Embryonic facial prominence (tissue), 1 donor: Measurements from ENCODE around the gene KCNQ5.

Experiments
- DNase-seq: peaks from one replicate; pipeline ENCODE4 v3.0.0-alpha.2; 2016; ENCODE audit errors: extremely low spot score

The KCNQ5 gene

DNA sequence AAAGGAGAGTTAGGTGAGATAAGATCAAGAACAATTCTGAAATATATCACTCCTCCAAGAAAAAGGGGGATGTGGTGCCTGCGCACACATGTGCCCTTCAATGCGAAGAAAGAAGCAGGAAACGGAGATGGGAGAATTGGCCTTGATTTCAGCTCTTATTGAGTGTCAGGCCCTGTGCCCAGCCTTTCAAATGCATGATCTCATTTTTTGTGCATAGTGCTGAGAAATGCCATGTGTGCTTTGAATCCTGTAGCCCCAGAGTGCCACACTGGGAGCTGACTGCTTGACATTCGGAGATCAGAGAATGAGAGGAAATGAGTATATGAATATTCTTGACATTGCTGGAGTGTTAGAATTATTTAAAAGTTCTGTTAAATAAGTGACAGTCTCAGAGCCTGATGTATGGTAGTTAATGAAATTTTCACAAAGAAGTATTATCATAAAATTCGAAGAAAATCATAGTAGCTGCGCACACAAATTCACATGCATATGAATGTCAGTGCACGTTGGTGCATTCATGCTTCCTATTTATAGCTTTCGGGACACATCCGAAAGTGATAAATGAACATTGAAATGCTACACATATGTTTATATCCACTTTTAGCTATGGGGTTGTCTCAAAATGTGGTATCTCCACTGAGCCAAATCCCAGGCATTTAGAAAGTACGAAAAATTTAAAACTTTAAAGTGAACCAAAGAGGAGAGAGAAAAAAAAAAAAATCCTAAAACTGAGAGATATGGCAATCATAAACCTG is 172.0 kb downstream of the KCNQ5 start:
- no peak for DNase-seq

DNA sequence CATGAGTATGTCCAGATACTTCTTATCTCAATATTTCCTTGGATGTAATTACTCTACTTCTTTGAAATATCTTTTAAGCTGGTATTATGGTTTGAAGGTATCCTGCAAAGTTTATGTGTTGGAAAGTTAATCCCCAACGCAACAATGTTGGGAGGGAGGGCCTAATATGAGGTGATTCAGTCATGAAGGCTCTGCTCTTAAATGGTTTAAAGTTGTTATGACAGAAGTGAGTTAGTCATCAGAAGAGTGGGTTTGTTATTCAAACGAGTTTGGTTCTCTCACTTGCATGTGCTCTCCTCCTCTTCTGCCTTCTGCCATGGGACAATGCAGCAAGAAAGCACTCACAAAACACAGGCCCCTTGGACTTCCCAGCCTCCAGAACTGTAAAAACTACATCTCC is 176.3 kb downstream of the KCNQ5 start:
- DNase-seq, result no peak

DNA sequence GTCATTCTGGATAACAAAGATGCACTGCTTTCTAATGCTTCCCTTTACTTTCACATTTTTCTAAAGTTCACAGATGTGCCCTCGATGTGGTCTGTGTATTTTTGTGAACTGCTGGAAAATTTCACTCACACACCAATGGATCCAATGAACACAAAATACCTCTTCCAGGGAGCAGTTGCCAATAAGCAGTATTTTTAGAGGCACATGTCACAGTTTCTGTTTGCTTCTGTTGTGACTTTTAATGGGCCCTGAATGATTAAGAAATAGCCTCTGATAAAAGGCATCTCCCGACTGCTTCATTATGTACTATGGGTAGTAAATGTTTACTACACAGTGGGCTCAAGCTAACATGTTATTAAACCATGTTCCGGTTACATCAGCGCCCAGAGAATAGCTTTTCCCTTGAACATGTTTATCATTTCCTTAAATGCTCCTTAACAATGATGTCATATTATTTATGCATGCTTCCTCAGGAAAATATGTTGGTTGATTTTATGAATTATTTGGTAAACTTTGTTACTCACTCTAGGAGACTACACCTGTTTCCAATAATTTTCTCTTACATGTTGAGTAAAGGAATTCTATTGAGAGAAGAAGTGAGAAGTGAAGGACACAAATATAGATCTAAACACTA is 188.0 kb downstream of the KCNQ5 start:
- DNase-seq, result no peak

DNA sequence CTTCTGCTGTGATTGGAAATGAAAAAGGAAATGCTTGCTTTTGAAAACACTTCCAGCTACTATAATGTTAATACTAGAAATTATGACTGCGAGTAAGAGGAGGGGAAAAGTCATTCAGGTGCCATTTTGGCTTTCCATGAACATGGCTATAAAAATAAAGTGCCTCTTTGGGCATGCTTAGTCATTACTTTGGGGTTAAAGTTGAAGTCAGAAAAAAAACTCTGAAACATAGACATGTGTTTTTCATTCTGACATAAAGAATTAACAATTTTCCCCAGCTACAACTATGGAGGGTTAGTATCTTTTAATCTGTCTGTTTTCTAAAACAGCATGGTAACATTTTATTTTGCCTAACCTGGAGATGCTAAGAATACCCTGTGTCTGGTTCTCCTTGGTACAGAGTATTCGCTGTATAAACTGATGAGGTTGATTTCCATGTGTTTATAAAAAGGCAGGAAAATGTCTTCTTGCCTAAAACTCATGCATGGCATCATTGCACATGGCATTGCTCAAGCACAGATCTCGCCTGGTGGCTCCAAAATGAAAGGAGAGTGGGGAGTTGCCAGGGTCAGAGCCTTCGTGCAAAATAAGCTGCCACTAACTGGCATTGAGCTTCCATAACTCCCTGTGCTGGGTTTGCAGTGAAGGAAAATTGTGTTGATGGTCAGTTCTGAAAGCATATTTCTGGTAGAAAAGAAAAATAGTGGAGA is 188.9 kb downstream of the KCNQ5 start:
- DNase-seq, result no peak

DNA sequence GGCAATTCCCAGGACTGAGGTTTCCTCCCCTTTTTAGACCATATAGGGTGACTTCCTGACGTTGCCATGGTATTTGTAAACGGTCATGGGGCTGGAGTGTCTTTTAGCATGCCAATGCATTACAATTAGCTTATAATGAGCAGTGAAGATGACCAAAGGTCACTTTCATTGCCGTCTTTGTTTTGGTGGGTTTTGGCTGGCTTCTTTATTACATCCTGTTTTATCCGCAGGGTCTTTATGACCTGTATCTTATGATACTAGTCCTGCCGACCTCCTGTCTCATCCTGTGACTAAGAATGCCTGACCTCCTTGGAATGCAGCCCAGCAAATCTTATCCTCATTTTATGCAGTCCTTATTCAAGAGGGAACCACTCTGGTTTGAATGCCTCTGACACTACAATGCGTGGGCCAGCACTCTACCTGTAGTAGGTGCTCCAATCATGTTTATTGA is 190.1 kb downstream of the KCNQ5 start:
- no peak for DNase-seq

DNA sequence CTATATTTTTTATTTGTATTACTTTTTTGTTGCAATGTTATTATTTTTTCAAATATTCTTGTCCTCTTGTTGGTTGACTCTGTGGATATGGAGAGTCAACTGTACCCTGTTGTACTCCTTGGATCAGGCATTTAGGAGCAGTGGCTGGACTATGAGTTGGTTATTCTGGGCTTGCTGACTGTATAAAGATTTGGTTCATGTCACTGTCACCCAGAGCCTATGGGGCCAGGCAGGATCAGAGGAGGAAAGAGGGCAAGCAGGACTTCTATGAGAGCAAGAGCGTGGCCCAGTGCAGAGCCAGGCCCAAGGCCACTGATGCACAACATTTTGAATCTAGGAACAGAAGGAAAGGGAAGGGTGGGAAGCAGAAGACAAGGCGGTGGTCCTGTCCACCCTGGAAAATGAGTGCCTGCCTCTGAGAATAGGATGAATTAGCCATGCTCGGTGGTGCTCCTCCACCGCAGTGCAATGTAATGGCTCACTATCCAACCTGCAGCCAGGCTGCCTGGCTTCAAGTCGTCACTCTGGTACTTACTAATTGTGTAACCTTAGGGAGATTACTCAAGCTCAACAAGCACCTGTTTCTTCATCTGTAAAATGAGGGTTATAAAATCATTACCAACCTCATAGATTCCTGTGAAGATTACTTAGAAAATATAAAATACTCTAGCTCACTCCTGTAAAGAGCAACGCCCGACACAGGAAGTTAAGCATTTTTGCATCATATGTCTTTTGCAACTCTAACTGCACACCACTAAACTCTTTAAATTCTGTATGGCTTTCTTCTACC is 192.1 kb downstream of the KCNQ5 start:
- DNase-seq, result no peak

DNA sequence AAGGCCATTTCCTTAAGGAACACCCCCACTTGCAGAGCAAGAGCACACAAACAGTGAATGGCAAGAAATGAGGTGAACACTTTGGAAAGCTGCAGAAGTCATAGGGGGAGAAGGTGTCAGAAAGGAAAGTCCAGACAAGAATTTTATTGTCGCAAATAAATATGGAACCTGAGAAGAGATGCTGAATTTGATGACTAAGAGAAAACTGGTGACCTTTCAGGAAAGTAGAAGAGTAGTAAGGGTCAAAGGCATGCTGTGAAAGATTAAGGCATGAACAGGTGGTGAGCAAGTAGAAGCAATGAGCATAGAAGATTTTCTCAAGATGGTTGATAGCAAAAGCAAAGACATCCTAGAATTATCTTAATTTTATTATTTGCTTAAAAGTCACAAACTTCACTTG is 194.2 kb downstream of the KCNQ5 start:
- DNase-seq, result no peak

DNA sequence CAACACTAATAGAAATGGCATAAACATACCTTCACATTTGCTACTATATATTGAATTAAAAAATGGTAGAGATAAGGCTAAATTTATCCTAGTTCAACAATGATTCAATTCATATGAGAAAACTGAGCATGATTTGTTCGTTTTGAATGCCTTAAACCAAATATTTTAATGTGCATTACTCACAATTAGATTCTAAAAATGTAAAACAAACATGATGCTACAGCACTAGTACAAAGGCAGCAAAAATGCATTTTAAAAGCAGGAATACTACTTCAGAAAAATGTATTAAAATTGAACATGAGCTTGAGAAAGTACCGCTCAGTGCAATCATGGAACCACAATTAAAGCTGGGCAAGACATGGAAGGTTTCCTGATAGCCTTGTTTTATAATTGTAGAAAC is 195.3 kb downstream of the KCNQ5 start:
- DNase-seq, result no peak

DNA sequence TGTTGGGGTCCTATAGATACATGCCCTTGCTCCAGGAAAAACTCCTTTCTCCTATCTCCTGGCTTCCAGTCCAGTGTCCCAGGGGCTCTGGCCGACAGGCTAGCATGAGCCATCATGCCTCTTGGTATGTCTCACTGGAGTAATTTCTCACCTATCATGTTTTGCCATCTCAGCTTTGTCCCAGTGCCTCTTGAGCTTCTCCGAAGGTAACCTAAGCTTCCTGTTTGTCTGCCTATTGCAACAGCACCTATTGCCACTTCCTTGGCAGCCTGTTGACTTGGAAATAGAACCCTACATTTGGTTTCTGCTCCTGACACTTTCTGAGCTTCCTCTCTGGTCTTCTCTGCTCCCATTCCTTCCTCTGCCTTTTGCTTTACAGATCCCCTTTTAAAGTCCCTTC is 197.7 kb downstream of the KCNQ5 start:
- no peak for DNase-seq

DNA sequence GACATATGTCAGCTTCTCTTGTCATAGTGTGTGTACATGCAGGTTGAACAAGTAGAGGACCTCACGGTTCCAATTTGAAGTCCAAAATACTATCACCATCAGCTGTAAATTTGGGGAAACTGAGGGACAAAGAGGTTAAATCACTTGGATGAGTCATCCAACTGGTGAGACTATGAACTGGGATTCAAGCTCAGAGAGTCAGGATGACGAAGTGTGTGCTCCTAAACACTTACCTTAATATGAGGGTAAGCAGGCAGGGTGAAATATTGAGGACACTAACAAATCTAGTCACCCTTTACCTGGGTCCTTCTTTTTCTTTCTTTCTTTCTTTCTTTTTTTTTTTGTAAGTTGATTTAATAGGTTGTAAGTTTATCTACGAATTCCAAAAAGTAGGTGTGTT is 198.3 kb downstream of the KCNQ5 start:
- DNase-seq, result no peak

DNA sequence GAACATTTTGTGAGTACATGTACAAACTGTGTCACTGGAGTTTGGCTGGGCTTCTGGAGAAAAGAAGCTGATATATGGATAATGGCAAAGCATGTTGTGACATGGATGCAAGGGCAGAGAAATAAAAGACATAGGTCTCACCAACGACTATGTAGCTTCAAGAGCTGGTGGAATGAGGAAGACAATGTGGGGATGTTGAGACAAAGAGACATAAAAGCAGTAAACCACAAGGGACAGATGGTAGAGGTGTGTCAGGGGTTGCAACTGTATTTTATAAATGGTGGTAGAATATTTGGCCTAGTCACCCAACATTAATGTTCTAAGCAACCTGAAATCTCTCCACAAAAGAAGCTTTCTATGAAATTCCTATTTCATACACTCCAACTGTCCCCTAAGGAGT is 199.0 kb downstream of the KCNQ5 start:
- DNase-seq, result no peak

DNA sequence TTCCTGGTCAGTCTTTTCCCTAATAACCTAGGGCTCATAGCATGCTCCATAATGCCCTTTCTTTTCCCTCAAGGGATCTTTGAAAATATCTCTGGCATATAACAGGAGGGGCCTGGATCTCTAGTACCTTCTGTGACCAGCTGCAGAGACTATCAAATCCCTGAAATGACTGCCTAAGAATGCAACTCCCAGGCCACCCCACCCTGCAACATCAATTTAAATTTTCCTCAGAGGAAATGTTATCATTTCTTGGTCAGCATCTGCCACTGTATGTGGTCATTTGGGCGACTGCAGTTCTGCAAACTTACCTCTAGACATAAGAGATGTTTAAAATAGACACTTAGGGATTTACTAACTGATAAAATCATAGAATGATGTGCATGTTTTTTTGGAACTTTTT is 200.2 kb downstream of the KCNQ5 start:
- no peak for DNase-seq

DNA sequence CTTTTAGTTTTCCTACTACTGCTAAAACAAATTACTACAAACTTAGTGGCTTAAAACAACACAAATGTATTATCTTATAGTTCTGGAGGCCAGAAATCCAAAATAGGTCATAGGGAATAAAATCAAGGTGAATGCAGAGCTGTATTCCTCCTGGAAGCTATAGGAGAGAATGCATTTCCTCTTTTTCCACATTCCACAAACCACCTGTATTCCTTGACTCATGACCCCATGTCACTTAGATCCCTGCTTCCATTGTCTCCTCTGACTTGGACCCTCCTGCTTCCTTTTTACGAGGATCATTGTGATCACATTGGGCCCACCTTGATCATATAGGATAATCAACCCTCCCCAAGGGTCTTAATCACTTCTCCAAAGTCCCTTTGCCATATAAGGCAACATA is 200.8 kb downstream of the KCNQ5 start:
- DNase-seq, result no peak

DNA sequence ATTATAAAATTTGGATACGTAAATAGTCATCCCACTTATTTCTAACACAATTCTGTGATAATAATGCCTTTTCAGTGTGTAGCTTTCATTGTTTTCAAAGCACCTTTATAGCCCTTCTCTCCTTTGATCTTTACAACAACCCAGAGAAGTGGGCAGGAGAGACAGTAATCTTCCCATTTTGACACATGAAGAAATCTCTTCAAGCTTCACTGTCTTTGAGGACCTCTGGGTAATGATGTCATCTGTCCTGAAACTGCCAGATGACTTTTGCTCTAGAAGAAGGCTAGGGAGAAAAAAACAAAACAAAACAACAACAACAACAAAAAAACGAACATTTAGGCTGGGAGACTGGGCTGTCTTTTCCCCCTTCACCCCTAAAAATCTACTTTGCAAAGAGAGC is 203.0 kb downstream of the KCNQ5 start:
- DNase-seq, result no peak

DNA sequence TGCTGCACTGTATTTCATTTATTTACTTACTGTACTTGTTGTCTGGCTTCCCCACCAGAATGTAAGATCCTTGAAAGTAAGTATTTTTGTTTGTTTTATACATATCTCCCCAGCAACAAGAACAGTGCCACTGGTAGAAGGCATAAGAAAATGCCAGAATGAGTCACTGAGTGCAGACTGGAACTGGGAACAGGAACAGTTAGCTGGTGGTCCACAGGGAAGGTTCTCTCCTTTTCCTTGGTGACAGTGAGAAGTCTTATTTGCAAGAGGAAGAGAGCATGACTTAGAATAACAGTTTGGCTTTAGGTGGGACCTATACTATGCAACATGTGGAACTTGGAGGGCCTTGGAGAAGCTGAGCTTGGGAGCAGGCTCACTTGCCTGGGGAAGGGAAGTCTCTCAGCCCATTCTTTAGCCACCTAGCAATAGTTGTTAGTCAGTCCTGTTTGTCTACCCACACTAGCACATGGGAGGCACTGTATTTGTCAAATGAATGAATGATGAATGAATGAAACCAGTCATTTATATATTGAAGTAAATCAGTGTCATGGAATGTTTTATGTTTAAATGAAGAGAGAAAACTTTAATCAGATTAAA is 203.5 kb downstream of the KCNQ5 start:
- DNase-seq, result no peak

DNA sequence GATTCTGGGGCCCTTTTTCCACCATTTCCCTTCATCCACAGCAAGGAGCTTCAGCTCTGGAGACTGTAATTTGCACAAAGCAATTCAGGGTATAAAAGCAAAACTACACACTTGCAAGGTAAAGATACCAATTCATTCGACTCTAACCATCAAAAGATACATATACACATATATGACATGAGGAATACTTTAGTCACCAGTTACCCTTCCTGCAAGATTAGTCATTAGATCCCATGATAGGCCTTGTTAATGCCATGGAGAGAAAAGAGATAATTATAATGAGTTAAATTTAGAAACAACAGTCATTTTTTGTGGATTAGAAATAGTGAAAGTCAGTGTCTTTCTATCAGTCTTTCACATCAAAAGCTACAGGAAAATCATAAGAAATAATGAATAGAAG is 204.2 kb downstream of the KCNQ5 start:
- DNase-seq, result no peak

DNA sequence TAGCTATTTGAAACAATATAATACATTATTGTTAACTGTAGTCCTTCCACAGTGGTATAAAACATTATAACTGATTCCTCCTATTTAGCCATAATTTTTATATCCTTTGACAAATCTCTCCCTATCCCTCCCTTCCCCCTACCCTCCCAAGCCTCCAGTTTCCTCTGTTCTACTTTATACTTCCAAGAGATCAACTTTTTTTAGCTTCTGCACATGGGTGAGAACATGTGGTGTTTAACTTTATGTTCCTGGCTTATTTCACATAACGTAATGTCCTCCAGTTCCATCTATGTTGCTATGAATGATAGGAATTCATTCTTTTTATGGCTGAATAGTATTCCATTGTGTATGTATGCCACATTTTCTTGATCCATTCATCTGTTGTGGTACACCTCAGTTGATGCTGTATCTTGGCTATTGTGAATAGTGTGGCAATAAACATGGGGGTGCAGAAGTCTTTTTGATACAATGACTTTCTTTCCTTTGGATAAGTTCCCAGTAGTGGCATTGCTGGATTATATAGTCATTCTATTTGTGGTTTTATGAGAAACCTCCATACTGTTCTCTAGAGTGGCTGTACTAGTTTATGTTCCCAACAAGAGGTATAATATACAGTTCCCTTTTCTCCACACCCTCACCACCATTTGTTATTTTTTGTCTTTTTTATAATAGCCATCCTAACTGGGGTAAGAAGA is 205.0 kb downstream of the KCNQ5 start:
- DNase-seq, result no peak

DNA sequence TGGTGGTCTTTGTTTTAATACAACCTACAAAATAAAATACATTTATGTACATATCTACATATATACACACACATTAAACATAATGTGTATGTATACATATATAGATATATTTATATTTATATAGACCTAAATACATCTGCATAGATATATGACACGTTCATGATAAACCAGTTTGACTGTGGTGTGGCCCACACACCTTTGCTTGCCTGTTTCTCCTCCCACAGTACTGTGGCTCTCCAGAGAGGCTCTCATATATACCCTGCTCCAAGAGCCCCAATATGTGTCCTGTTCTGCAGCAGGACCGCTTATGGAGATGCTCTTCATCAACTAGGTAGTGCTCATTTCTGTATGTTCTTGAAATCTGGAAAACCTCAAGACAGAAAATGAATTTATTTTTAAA is 207.0 kb downstream of the KCNQ5 start:
- DNase-seq, result no peak

DNA sequence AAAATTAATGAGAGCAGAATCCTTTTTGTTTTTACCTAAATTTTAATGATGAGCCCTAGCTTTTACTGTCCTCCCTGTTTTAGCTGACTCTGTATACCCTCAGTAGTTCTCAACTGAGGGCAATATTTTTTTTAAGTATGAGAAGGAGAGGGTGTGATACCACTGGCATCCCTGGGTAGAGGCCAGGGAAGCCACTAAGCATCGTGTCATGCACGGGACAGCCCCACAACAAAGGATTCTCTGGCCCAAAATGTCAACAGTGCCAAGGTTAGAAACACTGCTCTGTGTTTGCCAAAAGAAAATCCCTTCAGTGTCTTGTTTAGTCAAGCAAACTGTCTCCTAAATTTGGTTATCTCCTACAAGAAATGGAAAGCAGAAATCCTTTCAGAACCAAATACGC is 210.4 kb downstream of the KCNQ5 start:
- DNase-seq, result no peak

DNA sequence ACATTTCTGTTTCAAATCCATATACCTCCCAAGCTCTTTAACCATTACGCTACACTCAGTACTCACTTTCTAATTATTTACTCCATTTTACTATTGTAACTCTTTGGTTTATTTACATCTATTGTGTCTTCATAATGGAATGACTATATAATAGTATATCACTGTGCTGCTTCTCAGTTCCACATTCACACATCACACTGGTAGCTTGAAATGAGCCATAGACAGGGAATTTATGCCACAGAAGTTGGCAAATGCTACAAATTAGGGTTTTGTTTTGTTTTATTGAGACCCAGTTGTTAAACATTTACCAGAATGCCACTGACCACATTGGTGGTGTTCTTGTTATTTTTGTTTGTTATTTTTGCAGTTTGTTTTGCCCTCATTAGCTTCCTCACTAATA is 213.9 kb downstream of the KCNQ5 start:
- DNase-seq, result no peak

DNA sequence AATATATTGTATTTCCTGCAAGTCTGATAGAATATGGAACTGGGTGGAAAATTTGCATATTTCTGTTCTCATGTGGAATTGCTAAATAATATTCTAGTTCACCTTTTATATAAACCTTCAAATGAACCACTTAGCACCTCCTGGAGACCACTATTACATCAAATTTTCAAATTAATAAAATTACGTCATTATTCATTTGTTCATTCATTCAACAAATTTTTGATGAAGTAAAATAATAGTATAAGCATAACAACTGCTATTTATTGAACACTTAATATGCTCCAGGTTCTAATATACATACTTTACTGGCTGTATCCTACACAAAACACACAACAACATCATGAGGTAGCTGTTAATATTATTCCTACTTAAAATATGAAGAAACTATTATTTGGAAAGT is 215.1 kb downstream of the KCNQ5 start:
- no peak for DNase-seq
